Measurements from ENCODE around the gene MORC4. TPM values are rescaled to one million over a fixed set of nuclear protein-coding genes. Genes with fewer than 3 reads are reported as not detected.
"Not testable (repeated sequence)": the region's sequence is repeated elsewhere in the genome, so short reads cannot be mapped to it uniquely, and the experiment has no call there.

The MORC4 gene
- total and polyA plus RNA-seq, 4 donors, result 12.8 to 26.4 (median 17.9) TPM

GRCh38 chrX:106987488-106987887 lies 12.5 kb downstream of the MORC4 start:
- no CpG with 5 or more reads among the region's 2 CpGs for WGBS (ENCODE audit: insufficient coverage)
- H3K4me1 ChIP-seq (ENCODE audit: control insufficient read depth, insufficient read depth, low read length), result no peaks in the 10 kb centered on the region
- H3K9me3 ChIP-seq (ENCODE audit: control insufficient read depth, insufficient read depth, low read length), result no peaks in the 10 kb centered on the region
- DNase-seq (ENCODE audit: low read depth in 4 of 6, low spot score in 6 of 6), result no peak
- H3K36me3 ChIP-seq (ENCODE audit: control insufficient read depth, insufficient read depth, low read length), result no peaks in the 10 kb centered on the region
- H3K4me3 ChIP-seq (ENCODE audit: low read depth, low read length), result no peak overlapping the region
- no peaks in the 10 kb centered on the region for H3K27me3 ChIP-seq (ENCODE audit: control insufficient read depth, insufficient read depth, low read length)
- H3K27ac ChIP-seq (ENCODE audit: low read depth, low read length), result no peak overlapping the region

- Histone ChIP-seq H3K36me3 (ENCODE audit: control insufficient read depth, insufficient read depth, low read length) (no peaks in the 10 kb centered on the region), H3K4me1 (ENCODE audit: control insufficient read depth, insufficient read depth, low read length) (no peaks in the 10 kb centered on the region), H3K27ac (ENCODE audit: low read depth, low read length) (no peak overlapping the region), H3K4me3 (ENCODE audit: low read depth, low read length) (no peak overlapping the region), H3K27me3 (ENCODE audit: control insufficient read depth, insufficient read depth, low read length) (peaks cover 2% of the 10 kb centered on the region), H3K9me3 (ENCODE audit: control insufficient read depth, insufficient read depth, low read length) (no peaks in the 10 kb centered on the region)
- DNase-seq (ENCODE audit: low read depth in 4 of 6, low spot score in 6 of 6), result no peak
- 80% methylated on average over 1 of the region's 6 CpGs for WGBS (ENCODE audit: insufficient coverage)
Measured at GRCh38 chrX:106980952-106981626, 18.9 kb downstream of the MORC4 start.

- no peaks in the 10 kb centered on the region for H3K36me3 ChIP-seq (ENCODE audit: control insufficient read depth, insufficient read depth, low read length)
- DNase-seq (ENCODE audit: low read depth in 4 of 6, low spot score in 6 of 6), result no peak
- H3K27ac ChIP-seq (ENCODE audit: low read depth, low read length), result no peak overlapping the region
- H3K27me3 ChIP-seq (ENCODE audit: control insufficient read depth, insufficient read depth, low read length), result peaks cover 2% of the 10 kb centered on the region
- no peaks in the 10 kb centered on the region for H3K9me3 ChIP-seq (ENCODE audit: control insufficient read depth, insufficient read depth, low read length)
- H3K4me1 ChIP-seq (ENCODE audit: control insufficient read depth, insufficient read depth, low read length), result no peaks in the 10 kb centered on the region
- no peak overlapping the region for H3K4me3 ChIP-seq (ENCODE audit: low read depth, low read length)
- no CpG with 5 or more reads among the region's 3 CpGs for WGBS (ENCODE audit: insufficient coverage)
Measured at GRCh38 chrX:106976416-106976815, 23.6 kb downstream of the MORC4 start.

DNA sequence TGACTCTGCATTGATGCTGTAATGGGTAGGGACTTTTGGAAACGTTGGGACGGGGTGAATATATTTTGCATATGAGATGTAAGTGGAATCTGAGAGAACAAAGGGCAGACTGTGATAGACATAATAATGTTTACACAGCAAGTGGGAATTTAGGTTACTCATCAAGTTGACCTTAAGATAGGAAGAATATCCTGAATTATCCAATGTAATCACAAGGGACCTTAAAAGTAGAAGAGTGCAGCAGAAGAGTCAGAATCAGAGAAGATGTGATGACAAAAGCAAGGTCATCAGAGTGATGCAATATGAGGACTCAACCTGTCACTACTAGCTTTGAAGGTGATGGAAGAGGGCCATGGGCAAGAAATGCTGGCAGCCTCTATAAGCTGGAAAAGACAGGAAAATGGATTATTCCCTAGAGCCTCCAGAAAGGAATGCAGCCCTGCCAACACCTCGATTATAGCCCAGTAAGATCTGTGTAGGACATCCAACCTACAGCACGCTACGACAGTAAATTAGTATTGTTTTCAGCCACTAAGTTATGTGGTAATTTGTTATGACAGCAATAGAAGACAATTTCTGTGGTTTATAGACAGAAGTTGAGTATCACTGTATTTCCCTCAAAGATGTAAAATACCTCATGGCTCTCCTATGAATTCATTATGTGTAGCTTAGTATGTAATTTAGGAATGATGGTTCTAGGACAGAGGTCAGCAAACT lies 26.4 kb downstream of the MORC4 start:
- Histone ChIP-seq H3K36me3 (ENCODE audit: control insufficient read depth, insufficient read depth, low read length) (no peaks in the 10 kb centered on the region), H3K9me3 (ENCODE audit: control insufficient read depth, insufficient read depth, low read length) (no peaks in the 10 kb centered on the region), H3K4me3 (ENCODE audit: low read depth, low read length) (no peak overlapping the region), H3K4me1 (ENCODE audit: control insufficient read depth, insufficient read depth, low read length) (no peaks in the 10 kb centered on the region), H3K27me3 (ENCODE audit: control insufficient read depth, insufficient read depth, low read length) (no peaks in the 10 kb centered on the region), H3K27ac (ENCODE audit: low read depth, low read length) (no peak overlapping the region)
- no CpG with 5 or more reads among the region's 5 CpGs for WGBS (ENCODE audit: insufficient coverage)
- no peak for DNase-seq (ENCODE audit: low read depth in 4 of 6, low spot score in 6 of 6)

DNA sequence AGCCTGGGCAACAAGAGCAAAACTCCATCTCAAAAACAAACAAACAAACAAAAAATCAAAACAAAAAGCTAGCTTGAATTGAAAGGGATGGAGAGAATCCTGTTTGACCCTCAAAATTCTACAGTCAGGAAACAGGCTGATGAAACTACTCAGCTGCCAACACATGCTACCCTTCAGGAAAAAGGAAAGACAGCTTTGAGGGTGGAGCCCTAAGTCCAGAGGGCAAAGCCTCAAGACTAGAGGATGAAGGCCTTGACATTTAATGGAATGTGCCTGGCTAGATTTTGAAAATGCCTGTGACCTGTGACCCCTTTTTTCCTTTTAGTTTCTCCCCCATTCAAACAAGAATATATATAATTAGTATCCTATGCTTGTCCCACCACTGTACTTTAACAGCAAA lies 27.1 kb downstream of the MORC4 start:
- no peak for DNase-seq (ENCODE audit: low read depth in 4 of 6, low spot score in 6 of 6)
- Histone ChIP-seq H3K4me3 (ENCODE audit: low read depth, low read length) (no peak overlapping the region), H3K27ac (ENCODE audit: low read depth, low read length) (no peak overlapping the region), H3K9me3 (ENCODE audit: control insufficient read depth, insufficient read depth, low read length) (no peaks in the 10 kb centered on the region), H3K36me3 (ENCODE audit: control insufficient read depth, insufficient read depth, low read length) (no peaks in the 10 kb centered on the region), H3K27me3 (ENCODE audit: control insufficient read depth, insufficient read depth, low read length) (no peaks in the 10 kb centered on the region), H3K4me1 (ENCODE audit: control insufficient read depth, insufficient read depth, low read length) (no peaks in the 10 kb centered on the region)

- DNase-seq (ENCODE audit: low read depth in 4 of 6, low spot score in 6 of 6); H3K4me3 ChIP-seq (ENCODE audit: low read depth, low read length); H3K27me3 ChIP-seq (ENCODE audit: control insufficient read depth, insufficient read depth, low read length); H3K4me1 ChIP-seq (ENCODE audit: control insufficient read depth, insufficient read depth, low read length); H3K27ac ChIP-seq (ENCODE audit: low read depth, low read length); H3K36me3 ChIP-seq (ENCODE audit: control insufficient read depth, insufficient read depth, low read length); H3K9me3 ChIP-seq (ENCODE audit: control insufficient read depth, insufficient read depth, low read length): not testable (repeated sequence)
- 65% methylated on average over 5 of the region's 6 CpGs for WGBS (ENCODE audit: insufficient coverage)
Measured at GRCh38 chrX:106966547-106966946, 33.5 kb downstream of the MORC4 start.

DNA sequence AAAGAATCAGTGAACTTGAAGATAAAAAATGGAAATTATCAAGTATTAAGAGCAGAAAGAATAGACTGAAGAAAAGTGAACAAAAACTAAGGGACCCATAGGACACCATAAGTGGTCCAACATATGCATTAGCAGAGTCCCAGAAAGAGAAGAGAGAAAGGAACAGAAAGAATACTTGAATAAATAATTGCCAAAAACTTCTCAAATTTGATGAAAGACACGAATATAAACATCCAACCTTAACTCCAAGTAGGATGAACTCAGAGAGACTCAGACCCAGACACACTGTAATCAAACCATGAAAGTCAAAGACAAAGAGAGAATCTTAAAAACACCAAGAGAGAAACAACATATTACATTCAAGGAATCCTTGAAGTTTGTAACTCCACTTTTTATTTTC lies 35.7 kb downstream of the MORC4 start:
- Histone ChIP-seq H3K27ac (ENCODE audit: low read depth, low read length) (no peak overlapping the region), H3K4me1 (ENCODE audit: control insufficient read depth, insufficient read depth, low read length) (no peaks in the 10 kb centered on the region), H3K9me3 (ENCODE audit: control insufficient read depth, insufficient read depth, low read length) (no peaks in the 10 kb centered on the region), H3K4me3 (ENCODE audit: low read depth, low read length) (no peak overlapping the region), H3K27me3 (ENCODE audit: control insufficient read depth, insufficient read depth, low read length) (no peaks in the 10 kb centered on the region), H3K36me3 (ENCODE audit: control insufficient read depth, insufficient read depth, low read length) (no peaks in the 10 kb centered on the region)
- no peak for DNase-seq (ENCODE audit: low read depth in 4 of 6, low spot score in 6 of 6)
- WGBS (ENCODE audit: insufficient coverage), result 80% methylated on average over 1 of the region's 1 CpG

DNA sequence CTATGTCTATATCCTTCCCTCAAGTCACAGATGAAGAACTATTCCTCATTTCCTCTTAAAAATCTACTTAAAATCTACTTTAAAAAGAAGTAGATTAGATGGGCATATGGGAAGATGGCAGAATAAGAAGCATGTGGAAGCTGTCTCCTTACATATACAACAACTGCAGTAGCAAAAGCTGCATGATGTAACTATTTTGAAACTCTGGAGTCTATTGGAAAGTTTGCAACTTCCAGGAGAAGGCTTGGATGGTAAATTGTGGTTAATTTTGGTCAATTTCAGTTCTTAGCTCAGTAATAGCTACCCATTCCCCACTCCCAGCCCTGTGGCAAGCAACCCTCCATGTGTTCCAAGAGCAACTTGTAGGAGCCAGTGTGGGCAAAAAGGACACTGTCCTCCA lies 36.9 kb downstream of the MORC4 start:
- no peak for DNase-seq (ENCODE audit: low read depth in 4 of 6, low spot score in 6 of 6)
- Histone ChIP-seq H3K4me3 (ENCODE audit: low read depth, low read length) (no peak overlapping the region), H3K9me3 (ENCODE audit: control insufficient read depth, insufficient read depth, low read length) (no peaks in the 10 kb centered on the region), H3K27me3 (ENCODE audit: control insufficient read depth, insufficient read depth, low read length) (no peaks in the 10 kb centered on the region), H3K36me3 (ENCODE audit: control insufficient read depth, insufficient read depth, low read length) (no peaks in the 10 kb centered on the region), H3K27ac (ENCODE audit: low read depth, low read length) (no peak overlapping the region), H3K4me1 (ENCODE audit: control insufficient read depth, insufficient read depth, low read length) (no peaks in the 10 kb centered on the region)

GRCh38 chrX:106959901-106960300 lies 40.1 kb downstream of the MORC4 start:
- no peak overlapping the region for H3K4me3 ChIP-seq (ENCODE audit: low read depth, low read length)
- H3K36me3 ChIP-seq (ENCODE audit: control insufficient read depth, insufficient read depth, low read length), result no peaks in the 10 kb centered on the region
- no peaks in the 10 kb centered on the region for H3K4me1 ChIP-seq (ENCODE audit: control insufficient read depth, insufficient read depth, low read length)
- no peak overlapping the region for H3K27ac ChIP-seq (ENCODE audit: low read depth, low read length)
- H3K9me3 ChIP-seq (ENCODE audit: control insufficient read depth, insufficient read depth, low read length), result no peaks in the 10 kb centered on the region
- DNase-seq (ENCODE audit: low read depth in 4 of 6, low spot score in 6 of 6), result peak in 5 of 6 donors; percentile 1 to 55 (median 19)
- H3K27me3 ChIP-seq (ENCODE audit: control insufficient read depth, insufficient read depth, low read length), result no peaks in the 10 kb centered on the region
- 33% methylated on average over 1 of the region's 2 CpGs for WGBS (ENCODE audit: insufficient coverage)

- WGBS (ENCODE audit: insufficient coverage), result 33% methylated on average over 1 of the region's 1 CpG
- H3K4me1 ChIP-seq (ENCODE audit: control insufficient read depth, insufficient read depth, low read length), result no peaks in the 10 kb centered on the region
- no peaks in the 10 kb centered on the region for H3K36me3 ChIP-seq (ENCODE audit: control insufficient read depth, insufficient read depth, low read length)
- DNase-seq (ENCODE audit: low read depth in 4 of 6, low spot score in 6 of 6), result no peak
- no peak overlapping the region for H3K27ac ChIP-seq (ENCODE audit: low read depth, low read length)
- H3K9me3 ChIP-seq (ENCODE audit: control insufficient read depth, insufficient read depth, low read length), result no peaks in the 10 kb centered on the region
- H3K4me3 ChIP-seq (ENCODE audit: low read depth, low read length), result no peak overlapping the region
- no peaks in the 10 kb centered on the region for H3K27me3 ChIP-seq (ENCODE audit: control insufficient read depth, insufficient read depth, low read length)
Measured at GRCh38 chrX:106957856-106958255, 42.2 kb downstream of the MORC4 start.

Data from spinal cord (tissue), 10 donors.